Measurements from ENCODE around the gene GOSR2. TPM values are rescaled to one million over a fixed set of nuclear protein-coding genes. Genes with fewer than 3 reads are reported as not detected.

The GOSR2 gene
- total RNA-seq, 1 experiment from 2014 or later: 52.9 TPM

DNA sequence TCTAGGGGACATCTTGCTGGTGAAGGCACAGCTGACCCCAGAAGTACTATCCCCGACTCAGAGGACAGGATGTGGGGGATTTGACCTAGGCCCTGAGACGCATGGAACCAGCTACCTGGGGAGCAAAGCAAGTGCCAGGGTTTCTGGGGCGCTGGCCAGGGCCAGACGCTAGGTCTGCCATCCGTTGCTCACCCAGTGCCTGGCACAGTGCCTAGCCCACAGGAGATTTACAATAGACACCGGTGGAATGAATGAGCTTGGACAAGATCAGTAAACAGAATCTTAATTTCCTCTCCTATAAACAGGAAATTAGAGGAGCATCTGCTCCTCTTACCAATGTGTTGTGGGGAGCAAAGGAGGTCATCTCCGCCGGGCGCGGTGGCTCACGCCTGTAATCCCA, 51.1 kb downstream of the GOSR2 start:
- H3K4me3 ChIP-seq (replicated peaks in 1 of 2; ENCODE audit: low read depth in 1 of 2, low read length in 2 of 2): no peak overlapping the region
- H4K20me1 ChIP-seq (ENCODE audit: insufficient read depth): no peaks in the 10 kb centered on the region
- H3K9me3 ChIP-seq (ENCODE audit: control insufficient read depth in 1 of 2, insufficient read depth in 1 of 2, low read depth in 1 of 2, low read length in 2 of 2): no peaks in the 10 kb centered on the region
- H2AFZ ChIP-seq (ENCODE audit: low read depth, low read length, poor library complexity, severe bottlenecking): no peak overlapping the region
- ATAC-seq (no peak), DNase-seq (ENCODE audit: low read depth, low spot score) (no peak)
- intact Hi-C loops (cut with micrococcal nuclease): no loop called here
- H3K36me3 ChIP-seq (ENCODE audit: control insufficient read depth in 1 of 2, insufficient read depth in 2 of 2, low read length in 2 of 2): no peaks in the 10 kb centered on the region
- TF ChIP-seq EGR1 (IDR thresholded peaks at IDR 0.05; ENCODE audit: low read depth) (no peak), EZH2 (IDR thresholded peaks at IDR 0.05) (no peak), SIN3A (IDR thresholded peaks at IDR 0.05; ENCODE audit: low read depth) (no peak), SRF (IDR thresholded peaks at IDR 0.05; ENCODE audit: low read depth) (no peak), JUND (IDR thresholded peaks at IDR 0.05) (no peak), FOSL1 (IDR thresholded peaks at IDR 0.05; ENCODE audit: low read depth) (no peak), RAD21 (IDR thresholded peaks at IDR 0.05; ENCODE audit: low read depth) (no peak), EZH2phosphoT487 (IDR thresholded peaks at IDR 0.05; ENCODE audit: borderline replicate concordance) (no peak), CBX3 (IDR thresholded peaks at IDR 0.05; ENCODE audit: low read depth) (no peak), YY1 (IDR thresholded peaks at IDR 0.05; ENCODE audit: extremely low read depth, insufficient replicate concordance, low read depth, low read length) (no peak), CEBPB (IDR thresholded peaks at IDR 0.05; ENCODE audit: low read depth) (no peak)
- TF ChIP-seq, protein P1, sequence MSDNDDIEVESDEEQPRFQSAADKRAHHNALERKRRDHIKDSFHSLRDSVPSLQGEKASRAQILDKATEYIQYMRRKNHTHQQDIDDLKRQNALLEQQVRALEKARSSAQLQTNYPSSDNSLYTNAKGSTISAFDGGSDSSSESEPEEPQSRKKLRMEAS (IDR thresholded peaks at IDR 0.05): no peak
- TF ChIP-seq, protein P2, sequence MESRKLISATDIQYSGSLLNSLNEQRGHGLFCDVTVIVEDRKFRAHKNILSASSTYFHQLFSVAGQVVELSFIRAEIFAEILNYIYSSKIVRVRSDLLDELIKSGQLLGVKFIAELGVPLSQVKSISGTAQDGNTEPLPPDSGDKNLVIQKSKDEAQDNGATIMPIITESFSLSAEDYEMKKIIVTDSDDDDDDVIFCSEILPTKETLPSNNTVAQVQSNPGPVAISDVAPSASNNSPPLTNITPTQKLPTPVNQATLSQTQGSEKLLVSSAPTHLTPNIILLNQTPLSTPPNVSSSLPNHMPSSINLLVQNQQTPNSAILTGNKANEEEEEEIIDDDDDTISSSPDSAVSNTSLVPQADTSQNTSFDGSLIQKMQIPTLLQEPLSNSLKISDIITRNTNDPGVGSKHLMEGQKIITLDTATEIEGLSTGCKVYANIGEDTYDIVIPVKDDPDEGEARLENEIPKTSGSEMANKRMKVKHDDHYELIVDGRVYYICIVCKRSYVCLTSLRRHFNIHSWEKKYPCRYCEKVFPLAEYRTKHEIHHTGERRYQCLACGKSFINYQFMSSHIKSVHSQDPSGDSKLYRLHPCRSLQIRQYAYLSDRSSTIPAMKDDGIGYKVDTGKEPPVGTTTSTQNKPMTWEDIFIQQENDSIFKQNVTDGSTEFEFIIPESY (IDR thresholded peaks at IDR 0.05; ENCODE audit: extremely low read depth, insufficient replicate concordance, low read length): no peak
- TF ChIP-seq, protein P3, sequence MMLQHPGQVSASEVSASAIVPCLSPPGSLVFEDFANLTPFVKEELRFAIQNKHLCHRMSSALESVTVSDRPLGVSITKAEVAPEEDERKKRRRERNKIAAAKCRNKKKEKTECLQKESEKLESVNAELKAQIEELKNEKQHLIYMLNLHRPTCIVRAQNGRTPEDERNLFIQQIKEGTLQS (IDR thresholded peaks at IDR 0.05): no peak
- ChIA-PET RAD21 (ENCODE audit: low non-redundant PET in 1 of 2, low total read pairs in 2 of 2, uncharacterized antibody in 2 of 2, unreplicated experiment in 2 of 2) (interaction anchor here in 1 of 2 experiments (0.5 to 0.7 kb wide), 2 partner anchors 32 to 1841 kb away, joined by 3 to 5 read pairs; no protein-coding TSS in a partner anchor), POLR2A (no interaction called here), CTCF (interaction anchor here (1.3 kb wide), 1 partner anchor 32 kb away, joined by 4 read pairs; no protein-coding TSS in a partner anchor)
- no peak overlapping the region for H3K4me2 ChIP-seq (ENCODE audit: low read length)
- H3K9ac ChIP-seq (ENCODE audit: low read length): no peak overlapping the region
- no TSS peak for BruUV-seq (replicated peaks)
- no peak overlapping the region for H3K27ac ChIP-seq (ENCODE audit: low read depth, low read length)
- peaks cover 2 to 12% of the 10 kb centered on the region in 2 experiments; a peak in 3 of 4 replicates for H3K4me1 ChIP-seq (ENCODE audit: control insufficient read depth in 1 of 2, insufficient read depth in 2 of 2, low read length in 2 of 2)
- no peaks in the 10 kb centered on the region for H3K27me3 ChIP-seq (ENCODE audit: insufficient read depth, low read length)
- no peaks in the 10 kb centered on the region for H3K79me2 ChIP-seq (ENCODE audit: insufficient read depth, low read length)
- no peaks in the 10 kb centered on the region for H3K9me2 ChIP-seq (ENCODE audit: insufficient read depth)

All from HCT116 (cell line).